Activated CD4-positive, alpha-beta T cell treated with anti-CD3 and anti-CD28 coated beads, Interleukin-2, amount 10 ng/mL, durations not matched to agents 24 days and 14 days (primary cell): ENCODE data around the gene SLC25A51. TPM values are rescaled to one million over a fixed set of nuclear protein-coding genes. Genes with fewer than 3 reads are reported as not detected.
"Not testable (repeated sequence)": the region's sequence is repeated elsewhere in the genome, so short reads cannot be mapped to it uniquely, and the experiment has no call there.

Experiments
- DNase-seq: peaks from one replicate; pipeline ENCODE4 v3.0.0; 2022
- H3K27ac Mint-ChIP-seq: one replicate; pipeline ENCODE4 v1.8.0; 2022; ENCODE audit warnings: mild to moderate bottlenecking, mixed read lengths
- H3K27me3 Mint-ChIP-seq: one replicate; pipeline ENCODE4 v1.8.0; 2022; ENCODE audit warnings: mixed read lengths
- H3K36me3 Mint-ChIP-seq: one replicate; pipeline ENCODE4 v1.8.0; 2022; ENCODE audit warnings: low read depth, mild to moderate bottlenecking, mixed read lengths
- H3K4me1 Mint-ChIP-seq: one replicate; pipeline ENCODE4 v1.8.0; 2021; ENCODE audit warnings: mixed read lengths
- H3K4me3 Mint-ChIP-seq: one replicate; pipeline ENCODE4 v1.8.0; 2022; ENCODE audit warnings: mild to moderate bottlenecking, moderate library complexity, mixed read lengths
- H3K9me3 Mint-ChIP-seq: one replicate; pipeline ENCODE4 v1.8.0; 2021; ENCODE audit warnings: mixed read lengths
- intact Hi-C: fragments of 100-400 bp; cut with micrococcal nuclease; formaldehyde crosslinking; loops from one replicate; pipeline ENCODE4 v1.15.1; 2023
- total RNA-seq: library from RNA; stranded (reverse); gene quantifications from 2 replicates; pipeline ENCODE4 v1.2.3, GENCODE V29; 2022

Gene SLC25A51
- total RNA-seq, 1 donor from 2014 or later: 32.0 TPM

GRCh38 chr9:37891042-37891441 lies 12.9 kb downstream of the SLC25A51 start:
- H3K27ac Mint-ChIP-seq, H3K4me3 Mint-ChIP-seq, intact Hi-C loops, DNase-seq, H3K27me3 Mint-ChIP-seq, H3K4me1 Mint-ChIP-seq, H3K9me3 Mint-ChIP-seq: not testable (repeated sequence)
- H3K36me3 Mint-ChIP-seq: peaks cover 61% of the 10 kb centered on the region

DNA sequence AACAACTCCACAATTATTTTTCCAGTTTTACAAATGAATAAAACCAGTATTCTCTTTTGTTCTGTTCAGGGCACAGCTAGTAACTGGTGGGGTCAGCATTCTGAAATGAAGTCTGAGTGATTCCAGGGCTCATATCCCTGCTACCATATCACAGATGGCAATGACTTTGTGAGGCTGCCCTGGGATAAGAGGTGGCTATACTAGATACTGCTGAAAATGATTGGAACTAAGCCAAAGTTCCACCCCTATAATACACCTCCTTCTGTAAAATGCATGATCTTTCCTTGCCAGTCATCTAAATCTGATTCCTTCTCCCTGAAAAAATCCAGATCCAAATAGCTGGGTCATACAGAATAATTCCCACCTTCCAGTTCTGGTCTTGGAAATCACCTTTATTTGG lies 14.4 kb downstream of the SLC25A51 start:
- H3K4me1 Mint-ChIP-seq: peaks cover 8% of the 10 kb centered on the region
- H3K4me3 Mint-ChIP-seq: no peak overlapping the region
- no peak for DNase-seq
- peaks cover 59% of the 10 kb centered on the region for H3K36me3 Mint-ChIP-seq
- H3K9me3 Mint-ChIP-seq: no peaks in the 10 kb centered on the region
- H3K27me3 Mint-ChIP-seq: no peaks in the 10 kb centered on the region
- intact Hi-C loops: no loop called here
- no peak overlapping the region for H3K27ac Mint-ChIP-seq

DNA sequence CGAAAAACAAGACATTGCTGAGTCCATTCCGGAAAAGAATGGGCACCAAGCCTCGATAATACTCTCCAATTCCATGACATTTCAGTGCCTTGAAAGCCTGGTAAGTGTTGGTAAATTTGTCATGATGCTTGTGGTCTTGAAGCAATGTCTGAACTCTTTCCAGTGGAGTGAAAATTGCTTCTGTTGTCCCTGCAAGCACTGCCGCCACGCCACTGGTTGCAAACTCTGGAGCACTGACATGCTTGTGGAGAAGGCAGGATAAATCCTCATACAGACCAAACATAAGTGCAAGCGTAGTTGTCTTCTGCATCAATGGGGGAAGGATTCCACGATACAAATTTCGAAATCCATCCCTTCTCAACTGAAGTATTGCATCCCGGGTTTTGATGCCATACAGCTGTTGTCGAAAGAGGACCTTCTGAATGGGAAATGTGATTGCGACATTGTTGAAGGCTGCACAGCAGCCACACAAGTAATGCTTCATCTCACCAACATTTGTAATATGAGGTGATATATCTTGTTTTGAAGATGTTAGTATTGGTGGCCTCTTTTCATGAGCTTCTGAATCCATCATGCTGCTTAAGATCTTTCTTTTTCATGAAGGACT lies 15.8 kb downstream of the SLC25A51 start:
- H3K4me3 Mint-ChIP-seq, H3K9me3 Mint-ChIP-seq, intact Hi-C loops, H3K27ac Mint-ChIP-seq, H3K27me3 Mint-ChIP-seq, H3K4me1 Mint-ChIP-seq, DNase-seq: not testable (repeated sequence)
- H3K36me3 Mint-ChIP-seq: peaks cover 47% of the 10 kb centered on the region

- no peak overlapping the region for H3K4me3 Mint-ChIP-seq
- no peak for DNase-seq
- no peaks in the 10 kb centered on the region for H3K27me3 Mint-ChIP-seq
- peaks cover 35% of the 10 kb centered on the region for H3K36me3 Mint-ChIP-seq
- intact Hi-C loops: no loop called here
- H3K9me3 Mint-ChIP-seq: no peaks in the 10 kb centered on the region
- peaks cover 9% of the 10 kb centered on the region for H3K4me1 Mint-ChIP-seq
- no peak overlapping the region for H3K27ac Mint-ChIP-seq
These were observed 22.9 kb downstream of the SLC25A51 start for GRCh38 chr9:37880916-37881479.

DNA sequence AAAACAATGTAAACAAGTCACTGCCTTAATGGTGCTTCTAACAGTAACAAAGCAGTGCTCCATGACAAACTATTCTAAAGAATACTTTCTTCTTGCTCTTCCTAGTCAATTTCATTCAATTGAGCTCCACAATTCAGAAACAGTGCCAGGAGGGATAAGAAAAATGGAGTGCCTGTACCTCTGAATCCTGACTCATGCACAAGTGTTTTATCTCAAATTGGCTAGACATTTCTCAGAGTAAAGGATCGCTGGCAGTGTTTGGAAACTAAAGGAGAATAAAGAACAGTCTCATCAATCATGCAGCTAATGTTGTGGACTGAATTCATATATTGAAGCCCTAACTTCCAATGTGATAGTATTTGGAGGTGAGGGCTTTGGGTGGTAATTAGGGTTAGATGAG lies 27.6 kb downstream of the SLC25A51 start:
- Mint-ChIP-seq H3K9me3 (no peaks in the 10 kb centered on the region), H3K27ac (no peak overlapping the region), H3K4me3 (no peak overlapping the region), H3K4me1 (peaks cover 3% of the 10 kb centered on the region), H3K36me3 (peaks cover 22% of the 10 kb centered on the region), H3K27me3 (no peaks in the 10 kb centered on the region)
- DNase-seq: no peak
- intact Hi-C loops: no loop called here

- intact Hi-C loops: no loop called here
- H3K9me3 Mint-ChIP-seq: no peaks in the 10 kb centered on the region
- H3K4me1 Mint-ChIP-seq: no peaks in the 10 kb centered on the region
- no peak overlapping the region for H3K27ac Mint-ChIP-seq
- DNase-seq: no peak
- H3K4me3 Mint-ChIP-seq: no peak overlapping the region
- H3K27me3 Mint-ChIP-seq: no peaks in the 10 kb centered on the region
- H3K36me3 Mint-ChIP-seq: peaks cover 11% of the 10 kb centered on the region
These were observed 30.0 kb downstream of the SLC25A51 start for GRCh38 chr9:37873955-37874354.

DNA sequence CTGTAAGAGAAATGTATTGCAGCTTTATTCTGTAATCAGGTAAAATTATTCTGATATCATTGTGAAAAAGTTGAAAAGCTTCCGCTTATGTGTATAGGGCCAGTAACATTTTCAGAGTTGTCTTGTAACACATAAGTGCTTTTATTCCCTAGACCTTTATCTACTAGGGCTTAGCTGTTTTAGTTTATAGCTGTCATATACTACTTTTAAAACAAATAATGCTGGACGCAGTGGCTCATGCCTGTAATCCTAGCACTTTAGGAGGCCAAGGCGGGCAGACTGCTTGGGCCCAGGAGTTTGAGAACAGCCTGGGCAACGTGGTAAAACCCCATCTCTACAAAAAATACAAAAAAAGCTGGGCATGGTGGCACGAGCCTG lies 33.1 kb downstream of the SLC25A51 start:
- DNase-seq: no peak
- Mint-ChIP-seq H3K27ac (no peak overlapping the region), H3K9me3 (no peaks in the 10 kb centered on the region), H3K36me3 (peaks cover under 1% of the 10 kb centered on the region), H3K27me3 (no peaks in the 10 kb centered on the region), H3K4me1 (no peaks in the 10 kb centered on the region), H3K4me3 (no peak overlapping the region)
- intact Hi-C loops: no loop called here

DNA sequence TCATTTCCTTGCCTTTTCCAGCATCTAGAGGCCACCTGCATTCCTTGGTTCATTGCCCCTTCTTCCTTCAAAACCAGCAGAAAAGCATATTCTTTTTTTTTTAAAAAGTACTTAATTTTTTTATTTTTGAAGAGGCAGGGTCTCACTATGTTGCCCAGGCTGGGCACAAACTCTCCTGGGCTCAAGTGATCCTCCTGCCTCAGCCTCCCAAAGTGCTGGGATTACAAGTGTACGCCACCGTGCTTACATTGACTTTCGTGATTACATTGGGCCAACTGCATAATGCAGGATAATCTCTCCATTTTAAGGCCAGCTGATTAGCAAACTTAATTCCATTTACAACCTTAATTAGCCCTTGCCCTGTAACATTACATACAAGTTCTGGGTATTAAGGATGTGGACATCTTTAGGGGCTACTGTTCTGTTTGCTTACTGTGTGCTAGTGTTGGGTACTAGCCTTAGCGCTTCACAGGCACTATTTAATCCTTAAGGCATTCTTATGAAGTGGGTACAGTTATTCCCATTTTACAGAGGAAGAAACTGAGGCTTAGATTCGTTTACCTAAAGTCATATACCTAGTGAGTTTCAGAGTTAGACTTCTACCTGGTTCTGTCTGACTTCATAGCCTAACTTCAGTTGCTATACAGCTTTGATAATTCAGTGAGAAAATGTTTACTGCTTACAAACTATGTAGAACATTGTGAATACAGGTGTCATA lies 33.7 kb downstream of the SLC25A51 start:
- no peaks in the 10 kb centered on the region for H3K27me3 Mint-ChIP-seq
- no peak for DNase-seq
- intact Hi-C loops: no loop called here
- H3K9me3 Mint-ChIP-seq: no peaks in the 10 kb centered on the region
- H3K36me3 Mint-ChIP-seq: no peaks in the 10 kb centered on the region
- no peak overlapping the region for H3K4me3 Mint-ChIP-seq
- H3K4me1 Mint-ChIP-seq: no peaks in the 10 kb centered on the region
- no peak overlapping the region for H3K27ac Mint-ChIP-seq

DNA sequence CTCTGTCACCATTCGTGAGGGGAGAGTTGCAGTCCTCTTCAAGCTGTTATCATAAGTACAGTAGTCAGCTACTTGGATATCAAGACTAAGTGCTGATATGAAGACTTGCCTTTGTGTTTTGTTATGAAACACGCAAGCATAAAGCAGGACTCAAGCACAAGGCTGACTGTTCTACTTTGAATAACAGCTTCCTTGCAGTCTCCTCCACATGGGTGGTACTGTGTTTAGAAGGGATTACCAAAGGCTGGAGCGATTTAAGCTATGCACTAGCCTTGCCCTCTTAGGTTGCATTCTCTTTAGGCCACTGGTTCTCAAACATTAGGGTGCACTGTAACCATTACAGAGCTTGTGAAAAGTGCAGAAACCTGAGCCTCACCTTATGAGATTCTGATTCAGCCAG lies 41.4 kb downstream of the SLC25A51 start:
- Mint-ChIP-seq H3K27ac (no peak overlapping the region), H3K4me1 (peaks cover 2% of the 10 kb centered on the region), H3K36me3 (peaks cover 16% of the 10 kb centered on the region), H3K9me3 (no peaks in the 10 kb centered on the region), H3K27me3 (no peaks in the 10 kb centered on the region), H3K4me3 (no peak overlapping the region)
- DNase-seq: no peak
- intact Hi-C loops: no loop called here

DNA sequence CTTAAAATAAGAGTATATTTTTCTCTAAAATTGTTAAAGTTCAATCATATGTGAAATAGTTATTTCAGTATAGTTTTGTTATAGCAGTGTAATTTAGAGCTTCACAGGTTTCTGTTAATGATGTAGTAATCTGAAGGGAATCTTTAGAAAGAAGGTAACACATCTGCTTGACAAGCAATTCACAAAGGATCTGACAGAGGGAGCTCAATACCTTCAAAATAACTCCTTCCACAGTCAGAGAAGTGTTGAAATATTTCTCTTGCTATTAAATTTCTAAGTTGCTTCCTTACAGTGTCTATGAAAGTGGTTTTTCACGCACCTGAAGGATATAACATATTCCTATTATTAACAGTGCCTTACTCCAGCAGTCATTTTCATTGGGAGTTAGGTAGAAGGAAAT lies 44.9 kb downstream of the SLC25A51 start:
- Mint-ChIP-seq H3K36me3 (peaks cover 24% of the 10 kb centered on the region), H3K9me3 (no peaks in the 10 kb centered on the region), H3K27me3 (no peaks in the 10 kb centered on the region), H3K27ac (no peak overlapping the region), H3K4me1 (peaks cover 2% of the 10 kb centered on the region), H3K4me3 (no peak overlapping the region)
- intact Hi-C loops: no loop called here
- no peak for DNase-seq

DNA sequence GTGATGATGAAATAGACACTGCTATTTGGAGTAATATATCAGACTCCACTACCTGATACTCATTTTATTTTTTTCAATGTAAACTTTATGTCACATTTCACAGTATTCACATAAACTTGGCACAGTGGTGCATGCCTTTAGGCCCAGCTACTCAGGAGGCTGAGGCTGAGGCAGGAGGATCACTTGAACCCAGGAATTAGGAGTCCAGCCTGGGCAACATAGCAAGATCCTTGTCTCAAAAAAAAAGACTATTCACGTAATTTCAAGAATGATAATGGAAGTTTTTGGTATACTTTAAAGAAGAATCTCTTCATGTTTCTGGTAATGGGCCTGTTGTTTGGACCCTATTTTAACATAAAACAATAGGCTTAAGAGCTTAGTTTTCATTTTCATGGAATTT lies 47.4 kb downstream of the SLC25A51 start:
- peaks cover 2% of the 10 kb centered on the region for H3K4me1 Mint-ChIP-seq
- intact Hi-C loops: no loop called here
- H3K36me3 Mint-ChIP-seq: peaks cover 23% of the 10 kb centered on the region
- no peaks in the 10 kb centered on the region for H3K9me3 Mint-ChIP-seq
- no peak for DNase-seq
- H3K27ac Mint-ChIP-seq: no peak overlapping the region
- no peaks in the 10 kb centered on the region for H3K27me3 Mint-ChIP-seq
- H3K4me3 Mint-ChIP-seq: no peak overlapping the region

DNA sequence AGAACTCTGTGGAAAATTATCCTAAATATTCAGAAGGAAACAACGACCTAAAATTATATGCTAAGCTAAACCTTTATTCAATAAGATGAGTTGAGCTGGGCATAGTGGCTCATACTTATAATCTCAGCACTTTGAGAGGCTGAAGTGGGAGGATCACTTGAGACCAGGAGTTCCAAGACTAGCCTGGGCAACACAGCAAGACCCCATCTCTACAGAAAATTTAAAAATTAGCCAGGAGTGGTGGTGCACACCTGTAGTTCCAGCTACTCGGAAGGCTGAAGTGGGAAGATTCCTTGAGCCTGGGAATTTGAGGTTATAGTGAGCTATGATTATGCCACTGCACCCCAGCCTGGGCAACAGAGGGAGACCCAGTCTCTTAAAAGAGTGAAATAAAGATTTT lies 51.7 kb downstream of the SLC25A51 start:
- Mint-ChIP-seq H3K9me3 (no peaks in the 10 kb centered on the region), H3K4me3 (no peak overlapping the region), H3K27ac (no peak overlapping the region), H3K27me3 (no peaks in the 10 kb centered on the region), H3K4me1 (no peaks in the 10 kb centered on the region), H3K36me3 (peaks cover 12% of the 10 kb centered on the region)
- intact Hi-C loops: no loop called here
- no peak for DNase-seq

DNA sequence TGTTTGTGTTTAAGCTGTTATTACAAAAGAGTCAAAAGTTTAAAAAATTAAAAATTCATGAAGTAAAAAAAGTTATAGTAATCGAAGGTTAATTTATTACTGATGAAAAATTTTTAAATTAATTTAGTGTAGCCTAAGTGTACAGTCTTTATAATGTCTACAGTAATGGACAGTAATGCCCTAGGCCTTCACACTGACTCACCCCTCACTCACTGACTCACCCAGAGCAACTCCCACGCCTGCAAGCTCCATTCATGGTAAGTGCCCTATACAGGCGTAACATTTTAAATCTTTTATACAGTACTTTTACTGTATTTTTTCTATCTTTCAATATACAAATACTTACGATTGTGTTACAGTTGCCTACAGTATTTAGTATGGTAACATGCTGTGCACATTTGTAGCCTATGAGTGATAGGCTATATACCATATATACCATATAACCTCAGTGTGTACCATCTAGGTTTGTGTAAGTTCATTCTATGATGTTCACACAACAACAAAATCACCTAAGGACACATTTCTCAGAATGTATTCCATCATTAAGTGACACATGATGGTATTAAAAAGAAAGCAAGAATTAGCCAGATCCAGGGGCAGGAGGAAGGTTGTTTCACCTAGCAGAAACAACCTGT lies 63.2 kb downstream of the SLC25A51 start:
- Mint-ChIP-seq H3K4me1 (peaks cover 14% of the 10 kb centered on the region), H3K27me3 (no peaks in the 10 kb centered on the region), H3K36me3 (peaks cover 15% of the 10 kb centered on the region), H3K9me3 (no peaks in the 10 kb centered on the region), H3K4me3 (no peak overlapping the region), H3K27ac (no peak overlapping the region)
- DNase-seq: no peak
- intact Hi-C loops: no loop called here
